GM21528 (cell line): ENCODE results near the gene TRAPPC11.
"Not testable (repeated sequence)": the region's sequence is repeated elsewhere in the genome, so short reads cannot be mapped to it uniquely, and the experiment has no call there.

Source experiments
- ATAC-seq: cut with Tn5 transposase; IDR thresholded peaks from one replicate; pipeline ENCODE4 v1.9.1; 2021; ENCODE audit warnings: mild to moderate bottlenecking, moderate library complexity; ENCODE audit not compliant: unreplicated experiment, low FRiP score

The TRAPPC11 gene

GRCh38 chr4:183718876-183719275 is 59.8 kb downstream of the TRAPPC11 start:
- ATAC-seq, result no peak

DNA sequence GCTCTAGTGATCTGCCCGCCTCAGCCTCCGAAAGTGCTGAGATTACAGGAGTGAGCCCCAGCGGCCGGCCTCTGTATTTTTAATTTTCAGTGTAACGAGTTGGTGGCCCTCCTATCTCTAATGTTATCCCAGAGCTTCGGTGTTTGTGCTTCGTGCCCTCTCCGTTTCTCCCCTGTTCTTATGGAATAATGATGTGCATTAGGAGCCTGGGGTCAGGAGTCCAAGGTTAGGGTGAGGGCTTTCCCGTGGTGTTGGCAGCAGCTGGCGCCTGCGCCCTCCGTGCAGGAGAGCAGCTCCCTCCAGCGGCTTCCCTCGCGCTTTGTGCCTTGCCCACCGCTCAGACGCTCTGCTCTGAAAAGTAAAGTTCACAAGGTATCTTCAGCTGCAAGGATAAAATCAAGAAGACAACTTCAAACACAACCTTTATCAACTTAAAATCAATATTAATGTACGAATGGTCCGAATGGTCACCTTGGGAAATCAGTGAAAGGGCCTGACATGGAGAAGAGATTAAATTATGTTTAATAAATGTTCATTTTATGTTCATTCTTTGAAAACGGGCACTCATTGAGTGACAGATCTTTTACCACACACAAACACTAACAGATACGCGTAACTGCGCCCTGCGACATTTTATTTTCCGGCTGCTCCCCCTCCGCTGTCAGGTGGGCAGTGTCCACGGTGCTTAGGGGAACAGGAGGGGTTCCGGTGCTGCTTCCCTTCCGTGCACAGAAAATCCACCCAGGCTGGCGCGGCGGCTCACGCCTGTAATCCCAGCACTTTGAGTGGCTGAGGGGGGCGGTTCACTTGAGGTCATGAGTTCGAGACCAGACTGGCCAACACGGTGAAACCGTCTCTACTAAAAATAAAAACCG is 62.4 kb downstream of the TRAPPC11 start:
- ATAC-seq, result no peak

DNA sequence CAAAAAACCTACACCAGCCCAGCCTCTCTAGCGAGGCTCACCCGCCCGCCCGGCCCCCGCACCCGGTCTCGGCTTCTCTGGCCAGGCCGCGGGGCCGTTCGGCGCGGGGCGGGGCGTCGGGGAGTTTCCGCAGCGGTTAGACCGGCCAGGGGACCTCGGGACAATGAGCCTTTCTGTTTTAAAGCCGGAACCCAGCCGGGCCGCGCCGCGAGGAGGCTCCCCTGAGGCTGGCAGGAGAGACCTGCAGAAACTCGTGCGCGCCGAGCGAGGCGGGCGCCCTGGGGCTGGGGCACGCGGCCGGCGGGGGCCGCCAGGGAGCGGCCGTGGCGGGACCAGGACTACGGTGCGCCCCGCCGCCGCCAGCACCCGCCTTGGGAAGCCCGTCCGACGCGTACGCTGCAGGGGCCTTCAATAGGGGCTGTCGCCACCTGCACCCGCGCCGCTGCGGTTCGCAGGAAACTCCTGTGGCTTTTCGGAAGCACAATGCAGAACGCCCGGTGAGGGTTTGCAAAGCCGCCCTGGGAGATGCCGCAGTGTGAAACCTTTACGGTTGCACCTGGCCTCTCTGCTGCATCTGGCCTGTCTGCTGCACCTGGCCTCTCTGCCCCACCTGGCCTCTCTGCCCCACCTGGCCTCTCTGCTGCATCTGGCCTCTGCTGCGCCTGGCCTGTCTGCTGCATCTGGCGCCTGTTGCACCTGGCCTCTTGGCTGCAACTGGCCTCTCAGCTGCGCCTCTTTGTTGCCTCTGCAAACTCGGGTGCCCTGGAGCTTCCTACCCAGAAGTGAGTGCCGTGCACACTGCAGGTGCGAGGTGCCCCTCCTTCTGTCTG is 63.9 kb downstream of the TRAPPC11 start:
- ATAC-seq, result peak; percentile 95

- no peak for ATAC-seq
Measured at GRCh38 chr4:183723561-183724228, 64.6 kb downstream of the TRAPPC11 start.

DNA sequence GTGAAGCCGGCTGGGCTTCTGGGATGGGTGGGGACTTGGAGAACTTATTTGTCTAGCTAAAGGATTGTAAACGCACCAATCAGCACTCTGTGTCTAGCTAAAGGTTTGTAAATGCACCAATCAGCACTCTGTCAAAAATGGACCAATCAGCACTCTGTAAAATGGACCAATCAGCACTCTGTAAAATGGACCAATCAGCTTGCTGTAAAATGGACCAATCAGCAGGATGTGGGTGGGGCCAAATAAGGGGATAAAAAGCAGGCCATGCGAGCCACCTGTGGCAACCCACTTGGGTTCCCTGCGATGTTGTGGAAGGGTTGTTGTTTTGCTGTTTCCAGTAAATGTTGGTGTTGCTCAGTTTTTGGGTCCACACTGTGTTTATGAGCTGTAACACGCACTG is 66.5 kb downstream of the TRAPPC11 start:
- not testable (repeated sequence) for ATAC-seq

DNA sequence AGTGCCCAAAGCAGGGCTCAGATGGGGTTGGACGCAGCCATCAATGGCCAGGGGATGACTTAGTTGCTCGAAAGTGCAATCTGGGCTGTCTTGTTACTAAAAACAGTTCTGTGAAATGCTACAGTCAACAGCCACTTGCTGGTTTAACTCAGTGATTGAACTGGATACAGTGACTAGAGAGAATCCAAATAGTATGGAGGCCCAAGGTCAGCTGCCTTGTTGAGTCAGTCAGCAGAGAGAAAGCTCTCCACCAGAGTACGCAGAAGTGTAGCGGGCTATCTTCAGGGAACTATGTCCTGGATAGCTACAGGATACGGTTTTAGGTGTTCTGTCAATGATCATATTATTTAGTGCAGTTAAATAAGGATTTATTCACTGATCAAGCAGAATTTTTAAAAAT is 68.4 kb downstream of the TRAPPC11 start:
- ATAC-seq, result no peak

DNA sequence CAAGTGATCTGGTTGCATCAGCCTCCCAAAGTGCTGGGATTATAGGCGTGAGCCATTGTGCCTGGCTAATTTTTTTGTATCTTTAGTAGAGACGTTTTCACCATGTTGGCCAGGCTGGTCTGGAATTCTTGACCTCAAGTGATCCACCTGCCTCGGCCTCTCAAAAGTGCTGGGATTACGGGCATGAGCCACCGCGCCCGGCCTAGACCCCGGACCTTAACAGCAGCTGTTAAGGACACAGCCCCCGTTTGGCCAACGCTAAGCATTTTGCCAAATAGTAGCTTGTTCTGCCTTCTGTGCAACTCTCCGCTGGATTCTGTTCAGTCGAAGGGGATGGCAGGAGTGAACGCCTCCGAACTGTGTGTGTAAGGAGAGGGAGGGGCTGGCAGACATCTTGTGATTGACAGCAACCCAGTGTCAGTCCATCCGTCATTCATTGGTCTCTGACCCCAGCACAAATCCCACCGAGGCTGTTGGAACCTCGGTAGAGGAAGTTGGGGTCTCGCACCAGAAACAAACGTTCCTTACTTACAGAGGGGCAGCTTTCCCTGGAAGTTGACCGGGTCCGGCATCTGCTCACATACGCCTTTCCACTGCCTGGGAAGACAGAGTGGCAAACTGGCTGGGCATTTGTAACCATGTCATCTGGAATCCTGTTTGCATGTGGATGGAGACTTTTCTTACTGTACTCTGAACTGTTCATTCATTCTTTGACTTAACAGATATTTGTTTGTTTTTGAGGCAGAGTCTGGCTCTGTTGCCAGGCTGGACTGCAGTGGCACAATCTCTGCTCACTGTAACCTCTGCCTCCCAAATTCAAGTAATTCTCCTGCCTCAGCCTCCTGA is 69.4 kb downstream of the TRAPPC11 start:
- ATAC-seq, result no peak

GRCh38 chr4:183729069-183729406 is 69.9 kb downstream of the TRAPPC11 start:
- no peak for ATAC-seq

- no peak for ATAC-seq
Measured at GRCh38 chr4:183729430-183730328, 70.6 kb downstream of the TRAPPC11 start.

GRCh38 chr4:183732296-183732695 is 73.2 kb downstream of the TRAPPC11 start:
- no peak for ATAC-seq

DNA sequence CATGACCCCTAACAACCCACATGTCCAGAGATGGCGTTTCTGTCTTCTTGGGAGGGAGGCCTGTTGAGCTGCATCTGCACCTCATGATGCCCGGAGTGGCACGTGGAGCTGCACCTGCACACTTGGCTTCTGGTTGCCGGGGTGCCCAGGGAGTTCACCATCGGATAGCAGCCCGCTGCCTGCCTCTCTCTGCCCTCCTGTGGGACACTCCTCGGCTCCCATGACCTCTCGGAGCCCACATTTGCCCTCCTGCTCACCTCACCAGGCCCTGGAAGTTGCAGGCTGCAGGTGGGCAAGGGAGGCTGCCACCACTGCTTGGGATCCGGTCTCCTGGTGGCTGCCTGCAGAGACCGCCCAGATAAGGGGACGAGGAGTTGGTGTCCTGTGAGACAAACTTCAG is 74.1 kb downstream of the TRAPPC11 start:
- no peak for ATAC-seq

GRCh38 chr4:183738081-183738673 is 79.1 kb downstream of the TRAPPC11 start:
- no peak for ATAC-seq

GRCh38 chr4:183738961-183739360 is 79.9 kb downstream of the TRAPPC11 start:
- ATAC-seq, result no peak

DNA sequence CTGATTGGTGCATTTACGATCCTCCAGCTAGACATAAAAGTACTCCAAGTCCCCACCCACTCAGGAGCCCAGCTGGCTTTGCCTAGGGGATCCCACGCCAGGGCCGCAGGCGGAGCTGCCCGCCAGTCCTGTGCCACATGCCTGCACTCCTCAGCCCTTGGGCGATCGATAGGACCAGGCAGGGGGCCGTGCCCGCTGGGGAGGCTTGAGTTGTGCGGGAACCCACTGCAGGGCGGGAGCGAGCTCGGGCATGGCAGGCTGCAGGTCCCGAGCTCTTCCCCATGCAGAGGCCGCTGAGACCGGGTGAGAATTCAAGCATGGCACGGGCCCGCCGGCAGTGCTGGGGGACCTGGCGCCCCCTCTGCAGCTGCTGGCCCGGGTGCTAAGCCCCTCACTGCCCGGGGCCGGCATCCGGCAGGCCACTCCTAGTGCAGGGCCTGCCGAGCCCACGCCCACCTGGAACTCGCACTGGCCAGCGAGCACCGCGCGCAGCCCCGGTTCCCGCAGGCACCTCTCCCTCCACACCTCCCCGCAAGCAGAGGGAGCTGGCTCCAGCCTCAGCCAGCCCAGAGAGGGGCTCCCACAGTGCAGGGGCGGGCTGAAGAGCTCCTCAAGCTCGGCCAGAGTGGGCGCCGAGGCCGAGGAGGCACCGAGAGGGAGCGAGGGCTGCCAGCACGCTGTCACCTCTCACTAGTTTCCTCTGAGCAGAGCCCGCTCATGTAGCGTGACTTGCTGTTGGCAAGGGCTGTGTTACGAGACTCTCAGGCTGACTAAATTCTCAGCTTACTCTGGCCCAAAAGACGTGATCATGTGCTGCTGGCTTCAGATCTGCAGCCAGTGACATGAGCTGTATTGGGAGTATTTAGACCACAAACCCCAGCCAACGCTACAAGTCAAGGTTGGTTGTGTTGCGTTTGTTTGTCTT is 87.5 kb downstream of the TRAPPC11 start:
- no peak for ATAC-seq

- no peak for ATAC-seq
Measured at GRCh38 chr4:183747380-183747779, 88.3 kb downstream of the TRAPPC11 start.

DNA sequence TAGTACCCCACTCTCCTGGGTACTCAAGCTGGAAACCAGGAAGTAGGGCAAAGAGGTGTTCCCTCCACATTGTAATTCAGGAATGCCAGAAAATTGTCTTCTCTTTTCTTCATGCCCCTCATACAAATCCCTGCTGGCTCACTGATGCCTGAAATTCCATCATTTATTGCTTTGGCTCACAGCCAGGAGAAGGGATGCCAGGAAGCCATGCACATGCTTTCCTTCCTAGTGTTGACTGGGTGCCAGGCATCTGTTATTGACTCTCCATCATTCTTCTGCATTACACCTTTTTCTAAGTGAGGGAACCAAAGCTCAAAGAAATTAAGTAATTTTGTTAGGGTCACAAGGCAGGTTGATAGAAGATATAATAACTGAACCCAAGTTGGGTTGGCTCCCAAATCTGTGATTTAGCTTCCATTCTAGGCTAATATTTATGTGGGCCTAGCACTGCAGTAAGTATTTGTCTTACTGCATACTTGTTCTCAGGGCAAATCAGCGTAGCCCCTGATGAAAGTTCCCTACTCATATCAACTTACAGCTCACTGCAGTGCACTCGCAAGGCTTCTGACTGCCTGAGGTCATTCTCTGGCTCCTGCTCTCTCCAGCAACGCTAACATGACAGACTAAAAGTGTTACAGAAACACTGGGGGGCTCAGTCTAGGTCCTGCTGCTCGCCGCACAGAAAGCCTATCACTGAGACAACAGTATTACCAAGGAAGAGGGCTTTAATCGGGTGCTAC is 89.0 kb downstream of the TRAPPC11 start:
- no peak for ATAC-seq

DNA sequence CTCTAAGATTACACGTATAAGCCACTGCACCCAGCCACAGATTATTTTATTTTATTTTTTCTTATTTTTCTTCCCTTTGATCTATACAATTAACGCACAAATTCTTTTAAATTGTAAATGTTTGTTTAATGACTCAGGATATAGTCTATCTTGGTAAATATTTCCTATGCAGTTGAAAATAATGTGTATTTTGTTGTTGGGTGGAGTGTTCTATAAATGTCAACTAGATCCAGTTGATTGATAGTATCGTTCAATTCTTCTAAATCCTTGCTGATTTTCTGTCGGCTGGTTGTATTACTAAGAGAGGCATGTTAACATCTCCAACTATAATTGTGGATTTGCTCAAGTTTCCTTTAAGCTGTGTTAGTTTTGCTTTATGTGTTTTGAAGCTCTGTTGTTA is 92.0 kb downstream of the TRAPPC11 start:
- no peak for ATAC-seq
